HepG2 (cell line): ENCODE results near the gene ZNF524. TPM values are rescaled to one million over a fixed set of nuclear protein-coding genes. Genes with fewer than 3 reads are reported as not detected.

Experiments
- ATRX ChIP-seq: sonication (generic); formaldehyde crosslinking; IDR thresholded peaks from 2 replicates; pipeline ENCODE4 v1.4.0; 2020; ENCODE audit warnings: missing genetic modification reagents, borderline replicate concordance
- ELF1 ChIP-seq: sonication (generic); formaldehyde crosslinking; IDR thresholded peaks from 2 replicates; pipeline ENCODE4 v1.4.0; 2020; ENCODE audit warnings: missing genetic modification reagents
- NFATC3 ChIP-seq: sonication (generic); formaldehyde crosslinking; IDR thresholded peaks from 2 replicates; pipeline ENCODE4 v1.5.1; 2020; ENCODE audit warnings: mild to moderate bottlenecking, missing genetic modification reagents
- NRL ChIP-seq: sonication (generic); formaldehyde crosslinking; IDR thresholded peaks from 2 replicates; pipeline ENCODE4 v1.5.0; 2020; ENCODE audit warnings: missing genetic modification reagents, mild to moderate bottlenecking, moderate library complexity, borderline replicate concordance
- SIN3B ChIP-seq: fragments of 150-350 bp; IDR thresholded peaks from 2 replicates; pipeline ENCODE4 v1.6.1; 2014; ENCODE audit warnings: low read length
- ZNF101 ChIP-seq: sonication (generic); formaldehyde crosslinking; IDR thresholded peaks from 2 replicates; pipeline ENCODE4 v1.4.0; 2020; ENCODE audit warnings: mild to moderate bottlenecking, low read depth, missing genetic modification reagents, borderline replicate concordance
- ZNF235 ChIP-seq: sonication (generic); formaldehyde crosslinking; IDR thresholded peaks from 2 replicates; pipeline ENCODE4 v1.8.1; 2023; ENCODE audit warnings: mild to moderate bottlenecking, missing genetic modification reagents, borderline replicate concordance
- ZNF441 ChIP-seq: sonication (generic); formaldehyde crosslinking; IDR thresholded peaks from 2 replicates; pipeline ENCODE4 v1.7.0; 2021; ENCODE audit warnings: missing genetic modification reagents, borderline replicate concordance
- ZNF564 ChIP-seq: sonication (generic); formaldehyde crosslinking; IDR thresholded peaks from 2 replicates; pipeline ENCODE4 v1.8.1; 2023; ENCODE audit warnings: mild to moderate bottlenecking, missing genetic modification reagents
- ZNF639 ChIP-seq: conservative IDR thresholded peaks from 2 replicates; pipeline ENCODE4 v1.6.1; 2018; ENCODE audit warnings: missing genetic modification reagents
- ZNF7 ChIP-seq: IDR thresholded peaks from 2 replicates; pipeline ENCODE4 v1.6.1; 2016; ENCODE audit warnings: missing biosample characterization, missing genetic modification reagents
- ZNF790 ChIP-seq: sonication (generic); formaldehyde crosslinking; IDR thresholded peaks from 2 replicates; pipeline ENCODE4 v1.8.0; 2022; ENCODE audit warnings: missing genetic modification reagents, mild to moderate bottlenecking, borderline replicate concordance
- polyA plus RNA-seq, 8 experiments: library from polyadenylated mRNA; depleted of rRNA in 3 of 8; stranded (reverse) in 7 of 8; unstranded in 1 of 8; fragments of >200 nt; fragmentation: Illumina TruSeq in 4 of 8; extraction: Trizol in 4 of 8; gene quantifications; 2 replicates each; pipeline versions ENCODE4 v1.2.1 to v1.2.3, GENCODE V29; 2011 to 2016; ENCODE audit warnings: low read depth in 4 of 8, missing spikeins in 1 of 8, mixed read lengths in 1 of 8; ENCODE audit not compliant: insufficient read depth in 1 of 8
- total RNA-seq, 5 experiments: library from RNA; depleted of rRNA; stranded (reverse); fragments of >200 nt; fragmentation: Illumina TruSeq; extraction: Trizol; gene quantifications; 2 replicates each; pipeline ENCODE4 v1.2.3, GENCODE V29; 2016; ENCODE audit warnings: low read depth in 1 of 5
- TF ChIP-seq, protein P1 (sequence below): sonication (generic); formaldehyde crosslinking; IDR thresholded peaks from 2 replicates; pipeline ENCODE4 v1.5.1; 2020; ENCODE audit warnings: missing genetic modification reagents, mild to moderate bottlenecking, borderline replicate concordance
- TF ChIP-seq, protein P2 (sequence below): IDR thresholded peaks from 2 replicates; pipeline ENCODE4 v1.4.0; 2020; ENCODE audit warnings: mild to moderate bottlenecking, missing genetic modification reagents
- TF ChIP-seq, protein P3 (sequence below): sonication (generic); formaldehyde crosslinking; IDR thresholded peaks from 2 replicates; pipeline ENCODE4 v1.8.0; 2022; ENCODE audit warnings: mild to moderate bottlenecking, missing genetic modification reagents, moderate library complexity
- TF ChIP-seq, protein P4 (sequence below): IDR thresholded peaks from 2 replicates; pipeline ENCODE4 v1.6.1; 2016; ENCODE audit warnings: mild to moderate bottlenecking

The ZNF524 gene
- total and polyA plus RNA-seq, 2 of the 13 experiments (the other 11 are each of a cell fraction or from before 2014, with no cell fraction given), result 3.2 to 4.6 TPM

GRCh38 chr19:55624109-55625003, 24.3 kb downstream of the ZNF524 start, which contains the start of gene ZNF784 (continued):
- TF ChIP-seq NFATC3 (CRISPR knock-in tag) (no peak), ELF1 (CRISPR knock-in tag) (no peak), NRL (CRISPR knock-in tag) (peak; percentile 66; the same call in 1 of the 2 replicates), ZNF235 (no peak), ATRX (no peak), ZNF790 (CRISPR knock-in tag) (no peak), ZNF639 (CRISPR knock-in tag) (no peak), ZNF7 (CRISPR knock-in tag) (no peak), SIN3B (no peak), ZNF441 (CRISPR knock-in tag) (no peak), ZNF564 (peak; percentile 34; the same call in 1 of the 2 replicates), ZNF101 (no peak)
- TF ChIP-seq, protein P1, sequence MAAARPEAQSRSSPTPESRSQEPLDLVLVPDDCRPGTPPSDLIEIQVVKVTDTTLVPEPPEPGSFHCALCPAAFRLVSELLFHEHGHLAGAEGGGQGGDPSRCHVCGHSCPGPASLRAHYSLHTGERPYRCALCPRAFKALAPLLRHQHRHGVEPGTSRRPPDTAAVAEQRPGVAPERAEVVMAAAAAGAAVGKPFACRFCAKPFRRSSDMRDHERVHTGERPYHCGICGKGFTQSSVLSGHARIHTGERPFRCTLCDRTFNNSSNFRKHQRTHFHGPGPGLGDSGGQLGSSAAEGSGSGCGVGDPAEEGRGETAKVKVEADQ (CRISPR knock-in tag), result no peak
- TF ChIP-seq, protein P2, sequence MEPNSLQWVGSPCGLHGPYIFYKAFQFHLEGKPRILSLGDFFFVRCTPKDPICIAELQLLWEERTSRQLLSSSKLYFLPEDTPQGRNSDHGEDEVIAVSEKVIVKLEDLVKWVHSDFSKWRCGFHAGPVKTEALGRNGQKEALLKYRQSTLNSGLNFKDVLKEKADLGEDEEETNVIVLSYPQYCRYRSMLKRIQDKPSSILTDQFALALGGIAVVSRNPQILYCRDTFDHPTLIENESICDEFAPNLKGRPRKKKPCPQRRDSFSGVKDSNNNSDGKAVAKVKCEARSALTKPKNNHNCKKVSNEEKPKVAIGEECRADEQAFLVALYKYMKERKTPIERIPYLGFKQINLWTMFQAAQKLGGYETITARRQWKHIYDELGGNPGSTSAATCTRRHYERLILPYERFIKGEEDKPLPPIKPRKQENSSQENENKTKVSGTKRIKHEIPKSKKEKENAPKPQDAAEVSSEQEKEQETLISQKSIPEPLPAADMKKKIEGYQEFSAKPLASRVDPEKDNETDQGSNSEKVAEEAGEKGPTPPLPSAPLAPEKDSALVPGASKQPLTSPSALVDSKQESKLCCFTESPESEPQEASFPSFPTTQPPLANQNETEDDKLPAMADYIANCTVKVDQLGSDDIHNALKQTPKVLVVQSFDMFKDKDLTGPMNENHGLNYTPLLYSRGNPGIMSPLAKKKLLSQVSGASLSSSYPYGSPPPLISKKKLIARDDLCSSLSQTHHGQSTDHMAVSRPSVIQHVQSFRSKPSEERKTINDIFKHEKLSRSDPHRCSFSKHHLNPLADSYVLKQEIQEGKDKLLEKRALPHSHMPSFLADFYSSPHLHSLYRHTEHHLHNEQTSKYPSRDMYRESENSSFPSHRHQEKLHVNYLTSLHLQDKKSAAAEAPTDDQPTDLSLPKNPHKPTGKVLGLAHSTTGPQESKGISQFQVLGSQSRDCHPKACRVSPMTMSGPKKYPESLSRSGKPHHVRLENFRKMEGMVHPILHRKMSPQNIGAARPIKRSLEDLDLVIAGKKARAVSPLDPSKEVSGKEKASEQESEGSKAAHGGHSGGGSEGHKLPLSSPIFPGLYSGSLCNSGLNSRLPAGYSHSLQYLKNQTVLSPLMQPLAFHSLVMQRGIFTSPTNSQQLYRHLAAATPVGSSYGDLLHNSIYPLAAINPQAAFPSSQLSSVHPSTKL (CRISPR knock-in tag), result no peak
- TF ChIP-seq, protein P3, sequence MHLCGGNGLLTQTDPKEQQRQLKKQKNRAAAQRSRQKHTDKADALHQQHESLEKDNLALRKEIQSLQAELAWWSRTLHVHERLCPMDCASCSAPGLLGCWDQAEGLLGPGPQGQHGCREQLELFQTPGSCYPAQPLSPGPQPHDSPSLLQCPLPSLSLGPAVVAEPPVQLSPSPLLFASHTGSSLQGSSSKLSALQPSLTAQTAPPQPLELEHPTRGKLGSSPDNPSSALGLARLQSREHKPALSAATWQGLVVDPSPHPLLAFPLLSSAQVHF (CRISPR knock-in tag), result no peak
- TF ChIP-seq, protein P4, sequence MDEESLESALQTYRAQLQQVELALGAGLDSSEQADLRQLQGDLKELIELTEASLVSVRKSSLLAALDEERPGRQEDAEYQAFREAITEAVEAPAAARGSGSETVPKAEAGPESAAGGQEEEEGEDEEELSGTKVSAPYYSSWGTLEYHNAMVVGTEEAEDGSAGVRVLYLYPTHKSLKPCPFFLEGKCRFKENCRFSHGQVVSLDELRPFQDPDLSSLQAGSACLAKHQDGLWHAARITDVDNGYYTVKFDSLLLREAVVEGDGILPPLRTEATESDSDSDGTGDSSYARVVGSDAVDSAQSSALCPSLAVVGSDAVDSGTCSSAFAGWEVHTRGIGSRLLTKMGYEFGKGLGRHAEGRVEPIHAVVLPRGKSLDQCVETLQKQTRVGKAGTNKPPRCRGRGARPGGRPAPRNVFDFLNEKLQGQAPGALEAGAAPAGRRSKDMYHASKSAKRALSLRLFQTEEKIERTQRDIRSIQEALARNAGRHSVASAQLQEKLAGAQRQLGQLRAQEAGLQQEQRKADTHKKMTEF (CRISPR knock-in tag), result 0 out of 2 replicates have a peak, but pooled peaks have one; percentile 34
